WTC11 (cell line): ENCODE data around the gene SMPDL3A.
"Not testable (repeated sequence)": the region's sequence is repeated elsewhere in the genome, so short reads cannot be mapped to it uniquely, and the experiment has no call there.

Source experiments
- CTCF ChIP-seq: fragments of 200-600 bp; IDR thresholded peaks from 2 replicates; pipeline ENCODE4 v1.8.0; 2022; ENCODE audit warnings: antibody characterized with exemption
- NFE2L1 ChIP-seq: sonication (generic); formaldehyde crosslinking; IDR thresholded peaks from 2 replicates; pipeline ENCODE4 v1.8.1; 2023; ENCODE audit warnings: missing genetic modification reagents
- SP1 ChIP-seq: sonication (generic); formaldehyde crosslinking; conservative IDR thresholded peaks from 2 replicates; pipeline ENCODE4 v1.8.1; 2022; ENCODE audit warnings: missing genetic modification reagents

- TF ChIP-seq SP1 (CRISPR knock-in tag); CTCF; NFE2L1 (CRISPR knock-in tag): not testable (repeated sequence)
Measured at GRCh38 chr6:122748945-122749344, 40.1 kb upstream of the SMPDL3A start.
